ENCODE results near the gene STBD1.
"Not testable (repeated sequence)": the region's sequence is repeated elsewhere in the genome, so short reads cannot be mapped to it uniquely, and the experiment has no call there.

Gene STBD1

DNA sequence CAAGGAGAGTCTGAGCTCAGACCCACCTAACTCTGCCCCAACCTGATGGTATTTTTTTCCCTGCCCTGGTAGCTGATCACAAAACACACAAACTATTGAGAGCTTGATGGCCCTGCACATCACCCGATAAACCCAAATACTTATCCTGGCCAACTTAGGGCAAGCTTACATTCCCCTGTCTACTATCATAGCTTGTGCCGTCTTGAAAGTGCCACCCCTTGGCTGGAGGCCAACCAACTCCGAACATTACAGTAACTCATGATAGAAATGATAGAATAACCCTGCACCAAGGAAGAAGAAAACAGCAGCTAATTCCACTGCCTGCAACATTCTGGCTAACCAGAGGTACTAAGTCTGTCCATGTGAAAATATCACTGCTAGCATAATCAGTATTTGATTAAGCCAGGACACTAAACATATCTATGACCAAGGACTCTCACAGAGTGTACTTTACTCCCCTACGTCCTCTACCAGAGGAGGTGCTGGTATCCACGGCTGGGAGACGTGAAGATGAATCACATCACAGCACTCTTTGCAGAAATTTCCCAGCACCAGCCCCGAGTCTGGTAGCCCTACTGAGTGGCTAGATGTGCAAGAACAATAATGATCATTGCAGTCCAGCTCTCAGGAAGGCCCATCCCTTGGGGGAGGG, 8.9 kb downstream of the STBD1 start:
- in situ Hi-C loops (cut with MboI; ENCODE audit: low sequenced_read_pairs), result no loop called here

DNA sequence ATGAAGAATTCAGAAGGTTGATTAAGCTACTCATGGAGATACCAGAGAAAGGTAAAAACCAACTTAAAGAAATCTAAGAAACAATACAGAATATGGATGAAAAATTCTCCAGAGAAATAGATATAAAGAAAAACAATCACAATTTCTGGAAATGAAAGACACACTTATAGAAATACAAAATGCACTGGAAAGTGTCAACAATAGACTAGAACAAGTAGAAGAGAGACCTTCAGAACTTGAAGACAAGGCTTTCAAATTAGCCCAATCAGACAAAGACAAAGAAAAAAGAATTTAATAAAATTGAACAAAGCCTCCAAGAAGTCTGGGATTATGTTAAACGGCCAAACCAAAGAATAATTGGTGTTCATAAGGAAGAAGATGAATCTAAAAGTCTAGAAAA, 9.6 kb downstream of the STBD1 start:
- in situ Hi-C loops (cut with MboI; ENCODE audit: low sequenced_read_pairs), result no loop called here

DNA sequence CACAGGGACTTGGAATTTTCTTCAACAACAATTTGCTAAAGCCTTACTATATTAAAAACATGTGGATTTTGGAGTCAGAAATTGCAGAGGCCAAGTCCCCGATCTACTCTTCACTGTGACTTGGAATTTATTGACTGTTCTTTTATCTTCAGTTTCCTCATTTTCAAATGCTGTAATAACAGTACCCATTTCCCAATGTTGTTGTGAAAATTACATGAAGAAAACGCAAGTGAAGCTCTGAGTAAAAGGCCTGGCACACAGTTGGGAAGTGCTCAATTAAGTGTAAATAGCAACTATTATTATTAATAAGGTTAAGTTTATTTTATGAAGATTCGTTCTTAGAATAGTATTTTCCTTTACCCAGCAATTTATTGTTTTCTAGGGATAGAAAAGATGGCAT, 15.7 kb downstream of the STBD1 start:
- in situ Hi-C loops (cut with MboI; ENCODE audit: low sequenced_read_pairs), result no loop called here

- in situ Hi-C loops (cut with MboI; ENCODE audit: low sequenced_read_pairs), result no loop called here
Observed at GRCh38 chr4:76325072-76325471, 18.5 kb downstream of the STBD1 start.

GRCh38 chr4:76326515-76326914, 20.0 kb downstream of the STBD1 start:
- in situ Hi-C loops (cut with MboI; ENCODE audit: low sequenced_read_pairs), result no loop called here

DNA sequence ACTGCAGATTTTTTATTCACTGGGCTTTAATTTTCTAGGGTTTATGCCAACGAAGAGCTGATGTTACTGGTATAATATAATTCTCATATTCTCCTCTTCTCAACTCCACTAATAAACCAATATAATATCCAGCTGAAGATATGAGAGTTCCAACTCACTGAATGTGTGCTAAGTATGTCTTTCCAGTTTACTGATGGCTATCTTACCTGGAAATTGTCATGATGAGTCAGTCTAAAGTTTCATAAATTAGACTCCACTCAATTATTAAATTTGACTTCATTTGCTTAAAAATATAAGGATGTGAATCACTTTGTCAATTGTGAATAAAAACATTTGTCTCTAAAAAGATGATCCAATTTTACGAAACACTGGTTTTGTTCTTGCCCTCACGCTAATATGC, 28.4 kb downstream of the STBD1 start:
- in situ Hi-C loops (cut with MboI; ENCODE audit: low sequenced_read_pairs), result no loop called here

GRCh38 chr4:76339364-76339763, 32.8 kb downstream of the STBD1 start:
- in situ Hi-C loops (cut with MboI; ENCODE audit: low sequenced_read_pairs), result no loop called here

- in situ Hi-C loops (cut with MboI; ENCODE audit: low sequenced_read_pairs), result no loop called here
Observed at GRCh38 chr4:76341063-76341462, 34.5 kb downstream of the STBD1 start.

- in situ Hi-C loops (cut with MboI; ENCODE audit: low sequenced_read_pairs), result no loop called here
Observed at GRCh38 chr4:76342191-76342590, 35.7 kb downstream of the STBD1 start.

DNA sequence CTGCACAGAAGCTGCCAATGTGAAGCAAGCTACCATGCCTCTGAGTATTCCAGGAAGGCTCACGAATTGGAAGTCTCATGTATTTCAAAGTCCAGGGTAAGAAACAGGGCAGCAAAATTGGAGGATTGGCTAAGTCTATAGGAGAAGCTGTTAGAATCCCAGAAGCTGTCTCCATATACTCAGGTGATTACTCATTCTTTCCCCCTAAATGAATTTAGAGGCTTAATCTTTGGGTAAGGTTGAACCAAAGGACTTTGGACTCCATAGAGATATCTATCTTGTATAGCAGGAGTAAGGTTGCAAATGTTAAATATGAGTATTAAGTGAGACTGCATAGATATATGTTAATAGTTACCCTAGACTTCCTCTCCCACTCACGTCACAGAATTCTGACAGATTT, 36.3 kb downstream of the STBD1 start:
- in situ Hi-C loops (cut with MboI; ENCODE audit: low sequenced_read_pairs), result no loop called here

DNA sequence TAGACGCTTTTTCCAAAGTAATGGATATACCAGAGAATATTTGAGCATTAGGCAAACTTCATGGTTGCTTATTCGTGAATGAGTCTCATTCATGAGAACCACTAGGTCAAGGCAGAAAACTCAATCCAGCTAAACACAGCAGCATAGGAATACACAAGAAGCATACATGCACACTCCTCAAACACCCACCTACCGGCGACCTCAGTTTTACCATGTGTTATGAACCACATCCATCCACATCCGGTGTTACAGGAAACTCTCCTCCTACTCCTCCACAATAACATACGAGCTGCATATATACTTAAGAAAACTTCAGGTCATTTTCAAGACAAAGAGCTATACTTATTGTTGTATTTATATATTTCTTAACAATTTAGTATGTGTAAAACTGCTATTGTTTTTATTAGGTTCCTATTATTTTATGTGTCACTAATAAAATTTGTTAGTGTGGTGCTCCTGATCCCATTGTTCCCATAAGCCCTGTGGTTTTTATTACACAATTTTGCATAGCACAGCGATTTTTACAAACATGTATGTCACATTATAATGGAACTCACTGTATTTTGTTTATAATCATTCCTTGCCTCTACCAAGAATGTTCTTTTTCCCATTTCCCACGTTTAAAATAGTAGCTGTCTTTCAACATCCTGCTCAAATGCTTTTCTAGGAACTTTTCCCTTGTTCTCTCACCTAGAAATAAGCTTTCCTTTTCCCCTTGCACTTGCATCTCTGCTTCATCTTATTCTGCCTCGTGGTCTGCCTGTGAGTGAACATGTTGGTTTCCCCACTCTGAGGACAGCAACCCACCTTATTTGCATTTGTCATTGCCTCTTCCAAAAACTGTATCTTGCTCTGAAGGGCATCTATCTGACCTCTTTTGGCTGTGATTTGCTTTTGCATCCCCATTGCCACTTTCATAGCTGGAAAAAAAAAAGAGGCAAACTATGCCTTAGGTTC, 48.3 kb downstream of the STBD1 start:
- in situ Hi-C loops (cut with MboI; ENCODE audit: low sequenced_read_pairs), result no loop called here

DNA sequence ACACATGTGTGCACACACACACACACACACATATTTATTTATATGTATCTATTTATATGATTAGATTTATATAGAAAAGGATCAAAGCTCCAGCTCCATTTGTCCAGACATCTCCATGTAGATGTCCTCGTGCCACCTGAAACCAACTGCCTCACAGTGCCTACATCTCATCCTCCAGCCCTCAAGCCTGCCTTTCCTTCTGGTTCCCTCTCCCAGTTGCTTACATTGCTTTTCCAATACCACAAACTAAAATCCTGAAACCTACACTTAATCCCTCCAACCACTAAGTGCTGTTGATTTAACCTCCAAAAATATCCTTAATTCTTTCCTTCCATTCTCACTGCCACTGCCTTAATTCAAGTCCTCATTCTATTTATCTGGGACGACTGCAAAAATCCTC, 51.4 kb downstream of the STBD1 start:
- in situ Hi-C loops (cut with MboI; ENCODE audit: low sequenced_read_pairs), result no loop called here

DNA sequence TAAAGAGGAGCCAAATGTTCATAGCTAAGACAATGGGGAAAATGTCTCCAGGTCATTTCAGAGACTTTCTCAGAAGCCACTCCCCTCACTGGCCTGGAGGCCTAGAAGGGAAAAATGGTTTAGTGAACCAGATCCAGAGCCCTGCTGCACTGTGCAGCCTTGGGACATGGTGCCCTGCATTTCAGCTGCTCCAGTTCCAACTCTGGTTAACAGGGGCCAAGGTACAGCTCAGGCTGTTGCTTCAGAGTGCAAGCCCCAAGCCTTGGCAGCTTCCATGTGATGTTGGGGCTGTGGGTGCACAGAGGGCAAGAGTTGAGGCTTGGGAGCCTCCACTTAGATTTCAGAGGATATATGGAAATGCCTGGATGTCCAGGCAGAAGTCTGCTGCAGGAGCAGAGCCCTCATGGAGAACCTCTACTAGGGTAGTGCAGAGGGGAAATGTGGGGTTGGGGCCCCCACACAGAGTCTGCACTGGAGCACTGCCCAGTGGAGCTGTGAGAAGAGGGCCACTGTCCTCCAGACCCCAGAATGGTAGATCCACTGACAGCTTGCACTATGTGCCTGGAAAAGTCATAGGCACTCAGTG, 53.4 kb downstream of the STBD1 start:
- in situ Hi-C loops (cut with MboI; ENCODE audit: low sequenced_read_pairs), result not testable (repeated sequence)

Measured in hTERT RPE-1 (cell line).